Neural progenitor cell (in vitro differentiated cells): ENCODE results near the gene IL17D. TPM values are rescaled to one million over a fixed set of nuclear protein-coding genes. Genes with fewer than 3 reads are reported as not detected.

Source experiments
- DNase-seq: peaks from one replicate; pipeline ENCODE4 v3.0.0-alpha.2; 2016; ENCODE audit warnings: low spot score
- H2AFZ ChIP-seq: fragments of 200-600 bp; sonication (generic); replicated peaks from 2 replicates; pipeline ENCODE4 v1.6.1; 2016; ENCODE audit warnings: antibody characterized with exemption
- H3F3A ChIP-seq: fragments of 200-600 bp; sonication (generic); 2 replicates; pipeline ENCODE4 v1.6.1; 2016; ENCODE audit warnings: antibody characterized with exemption, low read depth
- H3K27ac ChIP-seq: fragments of 200-600 bp; sonication (generic); 2 replicates; pipeline ENCODE4 v1.5.1; 2016; ENCODE audit warnings: mild to moderate bottlenecking
- H3K27me3 ChIP-seq: fragments of 200-600 bp; sonication (generic); 2 replicates; pipeline ENCODE4 v1.6.1; 2016; ENCODE audit warnings: mild to moderate bottlenecking, moderate library complexity
- H3K36me3 ChIP-seq: fragments of 200-600 bp; sonication (generic); 2 replicates; pipeline ENCODE4 v1.5.1; 2016
- H3K4me1 ChIP-seq: fragments of 200-600 bp; sonication (generic); 2 replicates; pipeline ENCODE4 v1.6.1; 2016; ENCODE audit warnings: mixed run types
- H3K4me2 ChIP-seq: fragments of 200-600 bp; sonication (generic); 2 replicates; pipeline ENCODE4 v1.6.1; 2016
- H3K4me3 ChIP-seq: fragments of 200-600 bp; sonication (generic); 2 replicates; pipeline ENCODE4 v1.5.1; 2016
- H3K79me2 ChIP-seq: fragments of 200-600 bp; sonication (generic); 2 replicates; pipeline ENCODE4 v1.6.1; 2016; ENCODE audit warnings: low read depth
- H3K9ac ChIP-seq: fragments of 200-600 bp; sonication (generic); 2 replicates; pipeline ENCODE4 v1.6.1; 2016
- H3K9me3 ChIP-seq: fragments of 200-600 bp; sonication (generic); 2 replicates; pipeline ENCODE4 v1.5.1; 2016; ENCODE audit warnings: low read depth
- H4K20me1 ChIP-seq: fragments of 200-600 bp; sonication (generic); 2 replicates; pipeline ENCODE4 v1.6.1; 2016; ENCODE audit warnings: low read depth
- H3K27ac Mint-ChIP-seq: 3 replicates; pipeline ENCODE4 v1.8.0; 2021; ENCODE audit warnings: mixed read lengths
- H3K27me3 Mint-ChIP-seq: 2 replicates; pipeline ENCODE4 v1.8.0; 2022; ENCODE audit warnings: low read depth, mild to moderate bottlenecking, inconsistent platforms, moderate library complexity, mixed read lengths; ENCODE audit not compliant: insufficient read depth
- H3K36me3 Mint-ChIP-seq: 3 replicates; pipeline ENCODE4 v1.8.0; 2021; ENCODE audit warnings: mixed read lengths
- H3K4me1 Mint-ChIP-seq: 3 replicates; pipeline ENCODE4 v1.8.0; 2021; ENCODE audit warnings: mixed read lengths
- H3K4me3 Mint-ChIP-seq: 3 replicates; pipeline ENCODE4 v1.8.0; 2021; ENCODE audit warnings: mild to moderate bottlenecking, moderate library complexity, mixed read lengths
- H3K9me3 Mint-ChIP-seq: 3 replicates; pipeline ENCODE4 v1.8.0; 2020; ENCODE audit warnings: mixed read lengths
- EZH2 ChIP-seq: fragments of 200-600 bp; sonication (generic); IDR thresholded peaks from 2 replicates; pipeline ENCODE4 v1.6.1; 2017; ENCODE audit warnings: antibody characterized with exemption, mild to moderate bottlenecking, moderate library complexity
- EZH2phosphoT487 ChIP-seq: fragments of 200-600 bp; sonication (generic); IDR thresholded peaks from 2 replicates; pipeline ENCODE4 v1.6.1; 2017; ENCODE audit warnings: antibody characterized with exemption
- total RNA-seq: library from RNA; depleted of rRNA; stranded (reverse); fragments of >200 nt; gene quantifications from 2 replicates; pipeline ENCODE4 v1.2.3, GENCODE V29; 2015; ENCODE audit warnings: low replicate concordance
- TF ChIP-seq, protein P1 (sequence below): fragments of 200-600 bp; sonication (generic); IDR thresholded peaks from 2 replicates; pipeline ENCODE4 v1.5.1; 2017; ENCODE audit warnings: antibody characterized with exemption, mild to moderate bottlenecking

The IL17D gene, protein sequence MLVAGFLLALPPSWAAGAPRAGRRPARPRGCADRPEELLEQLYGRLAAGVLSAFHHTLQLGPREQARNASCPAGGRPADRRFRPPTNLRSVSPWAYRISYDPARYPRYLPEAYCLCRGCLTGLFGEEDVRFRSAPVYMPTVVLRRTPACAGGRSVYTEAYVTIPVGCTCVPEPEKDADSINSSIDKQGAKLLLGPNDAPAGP
- 1.4 and 2.6 TPM in 2 replicates for total RNA-seq

DNA sequence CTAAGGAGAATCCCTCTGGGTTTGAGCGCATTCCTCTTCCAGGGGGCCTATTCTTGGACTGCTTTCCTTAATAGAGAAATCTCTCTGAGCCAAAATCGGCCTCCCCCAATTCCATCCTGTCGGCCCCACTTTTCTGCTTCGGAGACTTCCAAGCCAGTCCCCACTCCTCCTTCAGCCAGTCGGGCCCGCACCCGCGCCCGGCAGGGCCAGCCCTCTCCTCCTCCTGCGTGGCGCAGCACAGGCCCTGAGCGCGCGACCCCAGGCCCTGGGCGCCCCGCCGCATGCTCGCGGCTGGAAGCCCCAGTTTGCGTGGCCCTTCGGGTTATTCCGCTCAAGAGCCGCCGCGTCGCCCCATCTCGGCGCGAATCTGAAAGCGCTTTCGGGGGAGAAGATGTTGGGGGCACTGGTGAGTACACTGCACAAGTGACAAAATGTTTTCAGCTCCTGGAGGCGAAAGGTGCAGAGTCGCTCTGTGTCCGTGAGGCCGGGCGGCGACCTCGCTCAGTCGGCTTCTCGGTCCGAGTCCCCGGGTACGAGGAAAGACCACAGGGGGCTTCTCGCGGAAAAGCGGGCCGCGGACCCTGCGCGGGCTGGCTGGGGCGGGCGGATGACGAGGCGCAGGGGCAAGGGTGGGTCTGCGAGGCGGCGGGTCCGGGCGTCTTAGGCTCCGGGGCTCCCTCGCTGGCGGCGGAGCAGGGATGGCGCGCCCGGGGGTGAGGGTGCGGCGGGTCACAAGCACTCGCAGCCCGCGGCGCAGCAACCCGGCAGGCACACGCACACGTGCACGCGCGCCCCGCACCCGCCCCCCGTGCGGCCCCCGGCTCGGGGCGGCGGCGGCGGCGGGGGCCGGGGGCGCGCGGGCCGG, at the start of gene IL17D:
Gene IL17D (plus strand): TSS at position 785 of the 865 bp plus-strand sequence. CDS start 303 bp downstream, outside the sequence.
- Histone ChIP-seq H3K27me3 (peaks cover 43% of the 10 kb centered on the region), H3F3A (peaks cover 10% of the 10 kb centered on the region), H4K20me1 (peaks cover 13% of the 10 kb centered on the region), H3K79me2 (no peaks in the 10 kb centered on the region), H3K27ac (no peak within 1 kb of the TSS), H3K4me3 (peak within 1 kb of the TSS; percentile 93), H3K9me3 (no peaks in the 10 kb centered on the region), H3K4me2 (peak within 1 kb of the TSS; percentile 96), H3K9ac (no peak within 1 kb of the TSS), H3K4me1 (peaks cover 15% of the 10 kb centered on the region), H3K36me3 (no peaks in the 10 kb centered on the region), H2AFZ (peak within 1 kb of the TSS; percentile 99)
- H3K4me1 Mint-ChIP-seq: peaks cover 7% of the 10 kb centered on the region
- peaks cover 24% of the 10 kb centered on the region for H3K27me3 Mint-ChIP-seq
- H3K36me3 Mint-ChIP-seq: no peaks in the 10 kb centered on the region
- no peaks in the 10 kb centered on the region for H3K9me3 Mint-ChIP-seq
- H3K4me3 Mint-ChIP-seq: peak within 1 kb of the TSS; percentile 93
- no peak within 1 kb of the TSS for H3K27ac Mint-ChIP-seq
- peak; percentile 59 for DNase-seq
- TF ChIP-seq EZH2 (peak; percentile 84), EZH2phosphoT487 (peak; percentile 63)
- TF ChIP-seq, protein P1, sequence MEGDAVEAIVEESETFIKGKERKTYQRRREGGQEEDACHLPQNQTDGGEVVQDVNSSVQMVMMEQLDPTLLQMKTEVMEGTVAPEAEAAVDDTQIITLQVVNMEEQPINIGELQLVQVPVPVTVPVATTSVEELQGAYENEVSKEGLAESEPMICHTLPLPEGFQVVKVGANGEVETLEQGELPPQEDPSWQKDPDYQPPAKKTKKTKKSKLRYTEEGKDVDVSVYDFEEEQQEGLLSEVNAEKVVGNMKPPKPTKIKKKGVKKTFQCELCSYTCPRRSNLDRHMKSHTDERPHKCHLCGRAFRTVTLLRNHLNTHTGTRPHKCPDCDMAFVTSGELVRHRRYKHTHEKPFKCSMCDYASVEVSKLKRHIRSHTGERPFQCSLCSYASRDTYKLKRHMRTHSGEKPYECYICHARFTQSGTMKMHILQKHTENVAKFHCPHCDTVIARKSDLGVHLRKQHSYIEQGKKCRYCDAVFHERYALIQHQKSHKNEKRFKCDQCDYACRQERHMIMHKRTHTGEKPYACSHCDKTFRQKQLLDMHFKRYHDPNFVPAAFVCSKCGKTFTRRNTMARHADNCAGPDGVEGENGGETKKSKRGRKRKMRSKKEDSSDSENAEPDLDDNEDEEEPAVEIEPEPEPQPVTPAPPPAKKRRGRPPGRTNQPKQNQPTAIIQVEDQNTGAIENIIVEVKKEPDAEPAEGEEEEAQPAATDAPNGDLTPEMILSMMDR: peak; percentile 25

DNA sequence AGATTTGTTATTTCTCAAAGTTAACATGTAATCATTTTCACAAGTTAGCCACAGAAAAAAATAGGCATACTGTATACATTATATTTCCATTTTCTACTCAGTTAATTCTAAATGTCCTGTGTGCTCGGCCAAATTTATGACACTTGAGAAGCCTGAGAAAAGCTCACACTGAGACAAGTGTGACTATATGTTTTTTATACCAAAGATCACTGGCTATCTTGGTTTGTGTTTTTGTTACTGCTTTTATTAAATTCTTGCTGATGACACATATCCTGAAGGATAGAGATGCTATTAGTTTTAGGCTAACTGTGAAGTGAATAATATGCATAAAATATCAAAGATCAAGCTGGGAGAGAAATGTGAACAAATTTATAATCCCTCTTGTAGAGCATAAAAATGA, 49.3 kb upstream of the IL17D start:
- Mint-ChIP-seq H3K27ac (no peak overlapping the region), H3K4me1 (peaks cover 2% of the 10 kb centered on the region), H3K27me3 (no peaks in the 10 kb centered on the region), H3K4me3 (no peak overlapping the region), H3K9me3 (no peaks in the 10 kb centered on the region), H3K36me3 (peaks cover 5% of the 10 kb centered on the region)
- Histone ChIP-seq H3F3A (no peaks in the 10 kb centered on the region), H3K4me2 (no peak overlapping the region), H4K20me1 (no peaks in the 10 kb centered on the region), H3K36me3 (peaks cover 6% of the 10 kb centered on the region), H3K27ac (no peak overlapping the region), H3K79me2 (no peaks in the 10 kb centered on the region), H3K9me3 (no peaks in the 10 kb centered on the region), H2AFZ (no peak overlapping the region), H3K27me3 (no peaks in the 10 kb centered on the region), H3K9ac (no peak overlapping the region), H3K4me1 (no peaks in the 10 kb centered on the region), H3K4me3 (no peak overlapping the region)
- DNase-seq: no peak
- TF ChIP-seq, protein P1: no peak

DNA sequence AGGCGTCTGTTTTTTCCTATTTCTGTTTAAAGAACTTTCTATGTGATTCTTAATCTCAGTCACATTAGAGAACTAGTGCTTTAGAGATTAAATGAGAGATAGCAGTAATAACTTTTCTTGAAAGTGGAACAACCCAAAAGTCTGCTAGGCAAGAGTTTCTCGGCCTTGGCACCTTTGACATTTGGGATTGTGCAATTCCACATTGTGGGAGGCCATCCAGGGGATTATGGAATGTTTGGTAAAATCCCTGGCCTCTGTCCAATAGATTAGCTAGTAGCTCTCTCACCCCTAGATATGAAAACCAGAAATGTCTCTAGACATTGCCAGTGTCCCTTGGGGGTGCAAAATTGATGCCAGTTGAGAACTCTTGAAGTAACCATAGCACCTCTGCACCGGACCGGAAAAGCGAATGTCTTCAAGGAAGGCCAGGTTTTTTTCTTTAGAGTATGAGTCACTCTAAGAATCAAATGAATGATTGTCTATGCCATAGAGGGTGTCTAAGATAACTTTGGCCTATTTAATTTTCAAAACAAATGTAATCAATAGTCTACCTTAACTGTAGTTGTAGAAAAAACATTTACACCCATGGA, 45.0 kb upstream of the IL17D start:
- TF ChIP-seq EZH2phosphoT487: no peak
- TF ChIP-seq, protein P1: no peak
- no peak for TF ChIP-seq EZH2
- Histone ChIP-seq H2AFZ (no peak overlapping the region), H3F3A (no peaks in the 10 kb centered on the region), H3K79me2 (no peaks in the 10 kb centered on the region), H3K4me3 (no peak overlapping the region), H4K20me1 (no peaks in the 10 kb centered on the region), H3K27ac (no peak overlapping the region), H3K4me2 (no peak overlapping the region), H3K9ac (no peak overlapping the region), H3K4me1 (no peaks in the 10 kb centered on the region), H3K9me3 (no peaks in the 10 kb centered on the region), H3K27me3 (no peaks in the 10 kb centered on the region), H3K36me3 (peaks cover 4% of the 10 kb centered on the region)
- Mint-ChIP-seq H3K27me3 (peaks cover 2% of the 10 kb centered on the region), H3K9me3 (no peaks in the 10 kb centered on the region), H3K4me1 (no peaks in the 10 kb centered on the region), H3K4me3 (no peak overlapping the region), H3K27ac (no peak overlapping the region), H3K36me3 (peaks cover 8% of the 10 kb centered on the region)
- DNase-seq: no peak
